Liver (tissue), 9 donors: ENCODE measurements around the gene CCDC192. TPM values are rescaled to one million over a fixed set of nuclear protein-coding genes. Genes with fewer than 3 reads are reported as not detected.

Experiments used
- DNase-seq: peaks from one replicate; pipeline ENCODE4 v3.0.0-alpha.2; 2017; ENCODE audit warnings: low spot score
- H3K27ac ChIP-seq, 2 donors: one replicate each; pipeline ENCODE4 v1.7.0; 2013; ENCODE audit warnings: inconsistent platforms in 2 of 2, low read length in 2 of 2, control low read depth in 1 of 2, low read depth in 1 of 2, mild to moderate bottlenecking in 1 of 2
- H3K27me3 ChIP-seq, 4 donors: one replicate each; pipeline versions ENCODE4 v1.6.1 to v1.7.0; 2013; ENCODE audit warnings: low read length in 3 of 4, inconsistent platforms in 1 of 4, mild to moderate bottlenecking in 1 of 4, moderate library complexity in 1 of 4; ENCODE audit not compliant: control insufficient read depth in 4 of 4, insufficient read depth in 4 of 4
- H3K36me3 ChIP-seq, 4 donors: one replicate each; pipeline versions ENCODE4 v1.6.1 to v1.7.0; 2013; ENCODE audit warnings: low read length in 3 of 4, mild to moderate bottlenecking in 3 of 4, low read depth in 1 of 4, moderate library complexity in 1 of 4; ENCODE audit not compliant: control insufficient read depth in 4 of 4, insufficient read depth in 3 of 4
- H3K4me1 ChIP-seq, 4 donors: one replicate each; pipeline versions ENCODE4 v1.6.1 to v1.7.0; 2013; ENCODE audit warnings: low read length in 3 of 4, mild to moderate bottlenecking in 3 of 4, moderate library complexity in 1 of 4; ENCODE audit not compliant: control insufficient read depth in 4 of 4, insufficient read depth in 4 of 4
- H3K4me3 ChIP-seq, 3 donors: one replicate each; pipeline versions ENCODE4 v1.6.1 to v1.7.0; 2013; ENCODE audit warnings: low read length in 3 of 3, control low read depth in 1 of 3, low read depth in 1 of 3, mild to moderate bottlenecking in 1 of 3
- H3K9ac ChIP-seq, 2 donors: one replicate each; pipeline ENCODE4 v1.7.0; 2013; ENCODE audit warnings: low read length in 2 of 2, mild to moderate bottlenecking in 2 of 2, moderate library complexity in 2 of 2, control low read depth in 1 of 2, low read depth in 1 of 2
- H3K9me3 ChIP-seq, 4 donors: one replicate each; pipeline versions ENCODE4 v1.6.1 to v1.7.0; 2013; ENCODE audit warnings: low read length in 3 of 4; ENCODE audit not compliant: control insufficient read depth in 4 of 4
- ATF3 ChIP-seq: IDR thresholded peaks from 2 replicates; pipeline ENCODE4 v1.6.1; 2016; ENCODE audit warnings: antibody characterized with exemption
- CTCF ChIP-seq: fragments of 150-350 bp; IDR thresholded peaks from 2 replicates; pipeline ENCODE4 v1.5.1; 2017; ENCODE audit warnings: improper control_type of control experiment, low read depth, low read length; ENCODE audit not compliant: missing input control
- FOXA1 ChIP-seq: IDR thresholded peaks from 2 replicates; pipeline ENCODE4 v1.6.1; 2016; ENCODE audit warnings: antibody characterized with exemption
- FOXA2 ChIP-seq: IDR thresholded peaks from 2 replicates; pipeline ENCODE4 v1.6.1; 2016; ENCODE audit warnings: antibody characterized with exemption
- GABPA ChIP-seq, 2 donors: IDR thresholded peaks in 1 of 2; conservative IDR thresholded peaks in 1 of 2; 2 replicates each; pipeline ENCODE4 v1.6.1; 2016; ENCODE audit warnings: antibody characterized with exemption in 2 of 2, mild to moderate bottlenecking in 1 of 2, moderate library complexity in 1 of 2
- HNF4A ChIP-seq, 2 donors: conservative IDR thresholded peaks; 2 replicates each; pipeline ENCODE4 v1.6.1; 2016; ENCODE audit warnings: antibody characterized with exemption in 2 of 2, mild to moderate bottlenecking in 2 of 2
- HNF4G ChIP-seq: IDR thresholded peaks from 2 replicates; pipeline ENCODE4 v1.6.1; 2016; ENCODE audit warnings: antibody characterized with exemption
- NR2F2 ChIP-seq: IDR thresholded peaks from 2 replicates; pipeline ENCODE4 v1.6.1; 2016; ENCODE audit warnings: antibody characterized with exemption
- RAD21 ChIP-seq, 2 donors: IDR thresholded peaks; 2 replicates each; pipeline ENCODE4 v1.6.1; 2016; ENCODE audit warnings: antibody characterized with exemption in 2 of 2, mild to moderate bottlenecking in 2 of 2
- RXRA ChIP-seq, 2 donors: IDR thresholded peaks; 2 replicates each; pipeline ENCODE4 v1.6.1; 2017 to 2018; ENCODE audit warnings: antibody characterized with exemption in 2 of 2, mild to moderate bottlenecking in 1 of 2
- SP1 ChIP-seq: IDR thresholded peaks from 2 replicates; pipeline ENCODE4 v1.6.1; 2018; ENCODE audit warnings: antibody characterized with exemption, mild to moderate bottlenecking
- YY1 ChIP-seq: IDR thresholded peaks from 2 replicates; pipeline ENCODE4 v1.6.1; 2016; ENCODE audit warnings: antibody characterized with exemption, mild to moderate bottlenecking
- ZBTB33 ChIP-seq: IDR thresholded peaks from 2 replicates; pipeline ENCODE4 v1.6.1; 2016; ENCODE audit warnings: antibody characterized with exemption
- WGBS: extraction: QIAGEN DNeasy Blood & Tissue Kit; methylation state at CpG from one replicate; pipeline ENCODE4 v1.1.7; 2013; 5-methylcytosine and 5-hydroxymethylcytosine counted together
- polyA plus RNA-seq, 2 donors: library from polyadenylated mRNA; stranded (reverse) in 1 of 2; unstranded in 1 of 2; fragments of 200-250 nt in 1 of 2; fragments of >200 nt in 1 of 2; fragmentation: Nextera tagmentation in 1 of 2; extraction: Ambion mirVana in 1 of 2; gene quantifications; one replicate each; pipeline versions ENCODE4 v1.2.1 to v1.2.3, GENCODE V29; 2013 to 2015
- total RNA-seq, 2 donors: library from RNA; depleted of rRNA; stranded (reverse); fragments of >200 nt; gene quantifications; one replicate each; pipeline ENCODE4 v1.2.3, GENCODE V29; 2014
- donor health status: healthy.
- donor health status: healthy.
- donor health status: healthy.
- donor health status: healthy.
- donor health status: healthy.

The CCDC192 gene
- total and polyA plus RNA-seq, 4 donors: not detected

- WGBS: 91% methylated on average over 2 of the region's 2 CpGs
- Histone ChIP-seq H3K9ac (no peak overlapping the region), H3K9me3 (no peaks in the 10 kb centered on the region), H3K27me3 (no peaks in the 10 kb centered on the region), H3K4me1 (no peaks in the 10 kb centered on the region), H3K27ac (no peak overlapping the region), H3K36me3 (no peaks in the 10 kb centered on the region), H3K4me3 (no peak overlapping the region)
- DNase-seq: no peak
- TF ChIP-seq ZBTB33 (no peak), NR2F2 (no peak), CTCF (no peak)
Observed at GRCh38 chr5:127702434-127702833, 757 bp upstream of the CCDC192 start.

GRCh38 chr5:127705120-127705892 is 2.1 kb downstream of the CCDC192 start:
- peak; percentile 23 for TF ChIP-seq NR2F2
- no peak for TF ChIP-seq HNF4G
- no peak for DNase-seq
- WGBS: 57% methylated on average over 4 of the region's 4 CpGs
- Histone ChIP-seq H3K27ac (no peak overlapping the region), H3K4me3 (no peak overlapping the region), H3K27me3 (no peaks in the 10 kb centered on the region), H3K36me3 (no peaks in the 10 kb centered on the region), H3K4me1 (no peaks in the 10 kb centered on the region), H3K9ac (no peak overlapping the region), H3K9me3 (no peaks in the 10 kb centered on the region)

GRCh38 chr5:127706691-127707090 is 3.5 kb downstream of the CCDC192 start:
- Histone ChIP-seq H3K27me3 (no peaks in the 10 kb centered on the region), H3K4me3 (no peak overlapping the region), H3K9me3 (no peaks in the 10 kb centered on the region)

GRCh38 chr5:127707209-127707608 is 4.0 kb downstream of the CCDC192 start:
- no peaks in the 10 kb centered on the region for H3K27me3 ChIP-seq
- H3K36me3 ChIP-seq: no peaks in the 10 kb centered on the region
- WGBS: 70% methylated on average over 3 of the region's 3 CpGs
- no peaks in the 10 kb centered on the region for H3K4me1 ChIP-seq
- no peak overlapping the region for H3K4me3 ChIP-seq
- no peak overlapping the region for H3K9ac ChIP-seq
- H3K9me3 ChIP-seq: no peaks in the 10 kb centered on the region
- no peak for DNase-seq
- H3K27ac ChIP-seq: no peak overlapping the region
- TF ChIP-seq FOXA1 (no peak), FOXA2 (no peak), SP1 (no peak), HNF4G (no peak), GABPA (IDR thresholded peaks at IDR 0.05 in 1 of 2, conservative IDR thresholded peaks at IDR 0.05 in 1 of 2) (no peak), RAD21 (IDR thresholded peaks at IDR 0.05) (no peak), YY1 (no peak), HNF4A (conservative IDR thresholded peaks at IDR 0.05) (no peak), ZBTB33 (no peak)

More at GRCh38 chr5:127706691-127707090, 3.5 kb downstream of the CCDC192 start:
- no peak for DNase-seq
- Histone ChIP-seq H3K27ac (no peak overlapping the region), H3K9ac (no peak overlapping the region), H3K36me3 (no peaks in the 10 kb centered on the region), H3K4me1 (no peaks in the 10 kb centered on the region)
- WGBS: 57% methylated on average over 1 of the region's 1 CpG
- TF ChIP-seq ATF3: no peak
- TF ChIP-seq RXRA (IDR thresholded peaks at IDR 0.05): no peak
